Measurements from ENCODE around the gene CEACAM19. TPM values are rescaled to one million over a fixed set of nuclear protein-coding genes. Genes with fewer than 3 reads are reported as not detected.

The CEACAM19 gene
- total RNA-seq, 2 donors from 2014 or later: 5.3 to 6.1 TPM

DNA sequence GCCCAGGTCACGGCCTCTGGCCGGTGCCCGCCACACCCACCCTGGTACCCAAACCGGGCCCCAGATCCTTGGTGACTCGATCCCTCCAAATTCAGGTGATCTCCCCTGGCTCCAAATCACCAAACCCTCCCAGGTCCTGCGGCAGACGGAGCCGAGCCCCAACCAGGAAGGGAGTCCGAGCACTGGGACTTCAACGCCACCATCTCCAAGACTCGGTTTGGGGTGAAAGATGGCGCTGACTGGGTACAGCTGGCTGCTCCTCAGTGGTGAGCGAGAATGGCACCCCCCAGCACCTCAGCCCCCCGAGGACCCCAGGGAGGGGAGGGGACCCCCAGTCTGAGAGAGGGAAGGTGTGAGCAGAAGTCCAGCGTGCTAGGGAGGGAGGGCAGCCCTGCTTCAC lies 29.9 kb downstream of the CEACAM19 start:
- Histone ChIP-seq H3K27ac (no peak overlapping the region), H3K4me1 (no peaks in the 10 kb centered on the region), H3K36me3 (no peaks in the 10 kb centered on the region), H3K9ac (ENCODE audit: low read depth in 2 of 2, low read length in 2 of 2) (peak overlapping the region in 1 of 2 donors; percentile 44), H3K27me3 (no peaks in the 10 kb centered on the region), H3K9me3 (no peaks in the 10 kb centered on the region), H3K4me3 (no peak overlapping the region)
- TF ChIP-seq, protein P1, sequence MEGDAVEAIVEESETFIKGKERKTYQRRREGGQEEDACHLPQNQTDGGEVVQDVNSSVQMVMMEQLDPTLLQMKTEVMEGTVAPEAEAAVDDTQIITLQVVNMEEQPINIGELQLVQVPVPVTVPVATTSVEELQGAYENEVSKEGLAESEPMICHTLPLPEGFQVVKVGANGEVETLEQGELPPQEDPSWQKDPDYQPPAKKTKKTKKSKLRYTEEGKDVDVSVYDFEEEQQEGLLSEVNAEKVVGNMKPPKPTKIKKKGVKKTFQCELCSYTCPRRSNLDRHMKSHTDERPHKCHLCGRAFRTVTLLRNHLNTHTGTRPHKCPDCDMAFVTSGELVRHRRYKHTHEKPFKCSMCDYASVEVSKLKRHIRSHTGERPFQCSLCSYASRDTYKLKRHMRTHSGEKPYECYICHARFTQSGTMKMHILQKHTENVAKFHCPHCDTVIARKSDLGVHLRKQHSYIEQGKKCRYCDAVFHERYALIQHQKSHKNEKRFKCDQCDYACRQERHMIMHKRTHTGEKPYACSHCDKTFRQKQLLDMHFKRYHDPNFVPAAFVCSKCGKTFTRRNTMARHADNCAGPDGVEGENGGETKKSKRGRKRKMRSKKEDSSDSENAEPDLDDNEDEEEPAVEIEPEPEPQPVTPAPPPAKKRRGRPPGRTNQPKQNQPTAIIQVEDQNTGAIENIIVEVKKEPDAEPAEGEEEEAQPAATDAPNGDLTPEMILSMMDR (IDR thresholded peaks at IDR 0.05): no peak
- DNase-seq: no peak
- intact Hi-C loops (cut with DNase I): no loop called here

DNA sequence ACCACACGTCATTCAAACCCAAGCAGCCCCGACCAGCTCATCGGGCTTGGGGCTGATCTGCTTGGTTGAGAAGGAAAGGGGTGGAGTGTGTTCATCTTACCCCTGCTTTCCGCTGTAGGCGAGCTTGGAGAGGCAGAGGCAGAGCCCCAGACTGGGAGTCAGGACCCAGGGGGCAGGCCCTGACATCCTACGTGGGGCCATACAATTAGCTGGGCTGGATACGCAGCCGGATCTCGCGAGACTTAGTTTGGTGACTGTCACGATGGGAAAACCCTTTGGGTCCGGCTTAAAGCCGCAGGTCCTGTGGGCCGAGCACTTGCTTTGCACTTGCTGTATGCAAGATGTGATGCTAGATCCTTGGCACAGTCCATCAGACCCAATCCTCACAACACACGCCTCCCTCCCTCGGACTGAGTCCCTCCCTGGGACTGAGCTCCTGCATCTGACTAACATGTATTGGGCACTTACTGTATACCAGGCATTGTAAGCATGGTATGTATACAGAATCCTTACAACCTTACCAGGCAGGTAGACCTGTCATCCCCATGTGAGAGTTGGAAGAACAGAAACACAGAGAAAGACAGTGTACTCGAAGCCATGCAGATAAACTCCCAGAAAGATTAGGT lies 31.4 kb downstream of the CEACAM19 start:
- Histone ChIP-seq H3K9me3 (no peaks in the 10 kb centered on the region), H3K4me1 (no peaks in the 10 kb centered on the region), H3K27me3 (no peaks in the 10 kb centered on the region), H3K27ac (no peak overlapping the region), H3K36me3 (no peaks in the 10 kb centered on the region), H3K9ac (ENCODE audit: low read depth in 2 of 2, low read length in 2 of 2) (no peak overlapping the region), H3K4me3 (no peak overlapping the region)
- TF ChIP-seq, protein P1 (IDR thresholded peaks at IDR 0.05): no peak
- intact Hi-C loops (cut with DNase I): no loop called here
- no peak for DNase-seq

DNA sequence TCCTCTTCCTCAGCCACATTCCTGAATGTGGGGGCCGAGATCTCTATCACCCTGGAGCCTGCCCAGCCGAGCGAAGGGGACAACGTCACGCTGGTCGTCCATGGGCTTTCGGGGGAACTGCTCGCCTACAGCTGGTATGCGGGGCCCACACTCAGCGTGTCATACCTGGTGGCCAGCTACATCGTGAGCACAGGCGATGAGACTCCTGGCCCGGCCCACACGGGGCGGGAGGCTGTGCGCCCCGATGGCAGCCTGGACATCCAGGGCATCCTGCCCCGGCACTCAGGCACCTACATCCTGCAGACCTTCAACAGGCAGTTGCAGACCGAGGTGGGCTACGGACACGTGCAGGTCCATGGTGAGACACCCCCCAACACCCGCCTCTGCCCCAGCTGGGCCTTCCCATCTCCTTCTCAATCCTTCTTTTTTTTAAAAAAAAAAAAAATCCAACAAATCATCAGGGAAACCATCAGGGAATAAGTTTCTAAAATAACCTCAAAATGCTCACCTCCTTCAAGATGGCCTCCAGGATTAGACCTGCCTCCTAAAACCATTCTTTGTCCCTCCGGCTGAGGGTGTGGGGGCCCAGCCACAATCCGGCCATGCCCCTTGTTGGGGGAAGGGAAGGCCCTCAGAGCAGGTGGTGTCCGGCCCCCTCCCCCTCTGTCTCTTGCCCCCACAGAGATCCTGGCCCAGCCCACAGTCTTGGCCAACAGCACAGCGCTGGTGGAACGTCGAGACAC lies 32.2 kb downstream of the CEACAM19 start:
- TF ChIP-seq, protein P1 (IDR thresholded peaks at IDR 0.05): no peak
- H3K36me3 ChIP-seq: no peaks in the 10 kb centered on the region
- H3K27ac ChIP-seq: no peak overlapping the region
- intact Hi-C loops (cut with DNase I): no loop called here
- H3K9ac ChIP-seq (ENCODE audit: low read depth in 2 of 2, low read length in 2 of 2): no peak overlapping the region
- H3K4me1 ChIP-seq: no peaks in the 10 kb centered on the region
- H3K4me3 ChIP-seq: no peak overlapping the region
- H3K27me3 ChIP-seq: no peaks in the 10 kb centered on the region
- DNase-seq: no peak
- no peaks in the 10 kb centered on the region for H3K9me3 ChIP-seq

DNA sequence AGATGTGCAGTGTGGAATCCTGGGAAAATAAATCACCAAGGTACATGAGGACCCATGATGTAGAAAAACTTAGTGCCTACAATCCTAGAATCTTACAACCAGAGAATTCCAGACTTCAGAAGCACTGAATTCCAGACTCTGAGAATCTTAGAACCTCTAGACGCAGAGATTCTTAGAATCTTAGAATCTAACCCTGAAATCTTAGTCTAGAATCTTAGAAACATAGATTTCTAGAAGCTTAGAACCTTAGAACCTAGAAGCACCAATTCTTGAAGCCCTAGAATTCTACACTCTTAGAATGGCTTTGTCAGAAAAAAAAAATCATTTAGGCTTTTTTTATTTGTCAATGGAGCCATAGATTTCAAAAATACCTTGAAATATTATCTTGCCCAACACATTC lies 33.7 kb downstream of the CEACAM19 start:
- no peaks in the 10 kb centered on the region for H3K9me3 ChIP-seq
- intact Hi-C loops (cut with DNase I): no loop called here

DNA sequence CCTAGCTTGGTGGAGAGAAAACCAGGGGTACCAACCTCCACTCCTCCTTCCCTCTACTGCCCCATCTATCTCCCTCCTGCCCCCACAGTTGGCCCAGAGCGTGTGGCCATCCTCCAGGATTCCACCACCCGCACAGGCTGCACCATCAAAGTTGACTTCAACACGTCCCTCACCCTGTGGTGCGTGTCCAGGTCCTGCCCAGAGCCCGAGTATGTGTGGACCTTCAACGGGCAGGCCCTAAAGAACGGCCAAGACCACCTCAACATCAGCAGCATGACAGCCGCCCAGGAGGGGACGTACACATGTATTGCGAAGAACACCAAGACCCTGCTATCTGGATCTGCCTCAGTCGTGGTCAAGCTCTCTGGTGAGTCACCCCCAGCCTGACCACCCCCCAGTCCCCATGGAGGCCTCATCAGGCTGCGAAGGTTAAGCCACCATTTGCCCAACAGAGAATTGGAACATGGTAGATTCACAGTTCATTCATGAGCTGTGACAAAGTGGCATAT lies 34.3 kb downstream of the CEACAM19 start:
- H3K4me1 ChIP-seq: no peaks in the 10 kb centered on the region
- DNase-seq: no peak
- no peak overlapping the region for H3K27ac ChIP-seq
- H3K36me3 ChIP-seq: no peaks in the 10 kb centered on the region
- intact Hi-C loops (cut with DNase I): no loop called here
- TF ChIP-seq, protein P1 (IDR thresholded peaks at IDR 0.05): no peak
- no peaks in the 10 kb centered on the region for H3K9me3 ChIP-seq
- no peaks in the 10 kb centered on the region for H3K27me3 ChIP-seq
- no peak overlapping the region for H3K9ac ChIP-seq (ENCODE audit: low read depth in 2 of 2, low read length in 2 of 2)
- no peak overlapping the region for H3K4me3 ChIP-seq

More for the DNA sequence above, 33.7 kb downstream of the CEACAM19 start:
- H3K27me3 ChIP-seq: no peaks in the 10 kb centered on the region
- H3K36me3 ChIP-seq: no peaks in the 10 kb centered on the region
- no peak overlapping the region for H3K9ac ChIP-seq (ENCODE audit: low read depth in 2 of 2, low read length in 2 of 2)
- H3K27ac ChIP-seq: no peak overlapping the region
- H3K4me3 ChIP-seq: no peak overlapping the region
- no peak for DNase-seq
- TF ChIP-seq, protein P1 (IDR thresholded peaks at IDR 0.05): no peak
- H3K4me1 ChIP-seq: no peaks in the 10 kb centered on the region
